Ammon's horn (tissue), 1 donor: ENCODE data around the gene PRELID1.

Source experiments
- DNase-seq: peaks from one replicate; pipeline ENCODE4 v3.0.0-alpha.2; 2016; ENCODE audit warnings: low spot score

The PRELID1 gene

DNA sequence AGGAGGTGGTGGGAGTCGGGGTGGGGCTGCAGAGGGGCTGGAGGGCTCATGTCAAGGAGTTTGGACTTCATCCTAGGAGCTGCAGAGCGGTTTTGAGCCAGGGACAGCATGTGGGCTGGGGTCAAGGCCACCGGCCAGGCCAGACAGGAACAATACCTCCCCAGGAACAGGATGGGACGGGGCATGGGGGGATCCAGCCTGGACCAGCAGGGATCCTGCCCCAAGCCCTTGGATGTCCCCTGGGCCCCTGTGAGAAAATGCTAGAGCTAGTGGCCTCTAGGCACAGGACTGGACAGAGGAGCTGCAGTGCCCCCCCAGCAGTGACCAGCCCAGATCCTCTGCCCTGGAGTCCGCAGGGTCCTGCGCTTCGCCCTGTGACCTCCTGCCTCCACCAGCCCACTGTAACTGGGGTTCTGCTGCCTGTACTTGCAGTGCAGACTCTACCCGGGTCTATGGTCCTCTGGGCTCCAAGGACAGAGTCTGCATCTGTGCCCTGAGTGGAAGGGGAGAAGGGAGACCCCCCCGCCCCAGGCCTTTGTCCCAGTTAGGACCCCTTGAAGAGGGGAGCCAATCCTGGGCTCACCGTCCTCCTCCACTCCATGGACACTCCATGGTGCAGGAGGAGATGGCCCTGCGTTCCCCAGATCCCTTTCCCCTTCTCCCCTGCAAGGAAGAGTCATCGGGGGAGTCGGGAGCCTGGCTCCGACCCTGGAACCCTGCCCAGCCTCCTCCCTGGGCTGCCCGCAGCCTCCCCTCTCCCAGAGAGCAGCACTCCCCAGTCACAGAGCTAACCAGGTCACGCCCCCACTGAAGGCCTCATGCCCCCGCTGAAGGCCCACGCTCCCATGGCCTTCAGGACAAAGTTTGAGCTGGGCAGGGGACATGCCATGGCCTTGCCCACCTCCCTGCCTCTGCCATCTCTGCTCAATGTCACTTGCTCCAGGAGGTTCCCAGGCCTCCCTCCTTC is 11.1 kb downstream of the PRELID1 start:
- no peak for DNase-seq

DNA sequence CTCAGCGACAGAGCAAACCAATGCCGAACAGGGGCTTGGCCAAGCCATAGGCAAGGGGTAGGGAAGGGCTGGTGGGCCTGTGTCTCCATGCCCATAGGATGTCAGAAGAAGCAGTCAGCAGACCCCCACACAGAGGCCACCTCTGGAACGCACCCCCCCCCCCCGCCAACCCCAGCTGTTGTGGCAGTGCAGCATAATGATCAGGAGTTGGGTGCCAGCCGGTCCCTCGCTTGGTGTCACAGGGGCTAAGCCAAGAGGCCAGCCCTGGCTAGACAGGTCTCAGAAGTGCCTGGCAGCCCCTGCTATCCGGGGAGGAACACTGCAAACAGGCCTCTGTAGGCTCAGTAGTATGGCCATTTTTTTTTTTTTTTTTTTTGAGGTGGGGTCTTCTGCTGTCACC is 11.8 kb downstream of the PRELID1 start:
- no peak for DNase-seq

DNA sequence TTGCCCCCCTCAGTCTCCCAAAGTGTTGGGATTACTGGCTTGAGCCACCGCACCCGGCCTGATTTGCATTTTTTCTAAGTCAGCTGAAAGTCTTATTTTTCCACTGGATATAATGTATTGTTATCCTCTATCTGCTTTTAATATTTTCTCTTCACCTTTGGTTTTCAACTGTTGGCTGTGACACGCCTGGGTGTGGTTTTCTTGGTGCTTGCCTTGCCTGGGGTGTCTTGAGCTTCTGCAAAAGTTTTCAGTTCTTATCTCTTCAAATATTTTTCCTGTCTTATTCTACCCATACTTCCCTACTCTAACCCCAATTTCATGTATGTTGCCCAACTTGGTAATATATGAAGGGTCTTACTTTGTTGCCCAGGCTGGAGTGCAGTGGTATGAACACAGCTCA is 12.4 kb downstream of the PRELID1 start:
- DNase-seq: no peak

DNA sequence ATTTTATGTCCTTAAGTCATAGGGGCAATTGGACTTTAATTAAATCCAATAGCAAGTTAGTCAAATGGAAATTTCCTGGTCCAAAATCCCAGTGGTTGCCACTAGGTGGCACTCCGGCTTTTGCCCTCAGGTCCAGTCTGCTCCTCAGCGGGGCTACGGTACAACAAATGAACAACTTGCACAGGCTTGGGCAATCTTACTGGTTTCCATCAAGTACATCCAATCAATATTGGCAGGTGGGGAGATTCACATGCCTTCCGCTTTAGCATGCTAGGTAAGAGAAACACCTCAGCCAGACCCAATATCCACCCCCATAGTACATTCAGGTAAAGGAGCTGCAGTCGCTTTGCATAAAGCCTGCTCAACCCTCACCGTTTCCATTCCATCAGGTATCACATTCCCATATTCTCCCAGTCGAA is 14.4 kb downstream of the PRELID1 start:
- DNase-seq: peak; percentile 82

GRCh38 chr5:177319913-177320588 is 16.5 kb downstream of the PRELID1 start:
- DNase-seq: no peak

GRCh38 chr5:177320879-177321278 is 17.3 kb downstream of the PRELID1 start:
- DNase-seq: peak; percentile 64

DNA sequence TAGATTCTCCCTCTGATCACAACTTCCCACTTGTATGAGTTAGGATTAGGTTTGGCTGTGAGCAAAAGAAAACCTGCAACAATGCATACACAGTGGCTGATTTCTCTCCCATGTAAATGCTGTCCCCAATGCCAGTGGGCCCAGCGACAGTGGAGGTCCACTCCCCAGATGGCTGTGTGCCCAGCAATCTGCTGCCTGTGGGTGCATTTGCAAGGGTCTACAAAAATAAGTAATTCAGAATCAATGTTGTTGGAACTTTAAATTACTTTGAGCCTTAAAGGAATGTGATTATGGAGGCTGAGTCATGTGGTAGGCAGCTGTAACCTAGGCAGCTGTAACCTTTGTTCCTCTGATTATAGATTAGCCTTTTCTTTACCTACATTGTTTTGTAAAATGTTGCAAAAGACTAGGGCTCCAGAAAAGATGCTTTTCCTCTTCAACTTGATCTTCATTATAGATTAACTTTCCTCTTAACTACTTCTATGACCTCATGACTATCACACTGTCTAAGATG is 22.3 kb downstream of the PRELID1 start:
- DNase-seq: no peak

DNA sequence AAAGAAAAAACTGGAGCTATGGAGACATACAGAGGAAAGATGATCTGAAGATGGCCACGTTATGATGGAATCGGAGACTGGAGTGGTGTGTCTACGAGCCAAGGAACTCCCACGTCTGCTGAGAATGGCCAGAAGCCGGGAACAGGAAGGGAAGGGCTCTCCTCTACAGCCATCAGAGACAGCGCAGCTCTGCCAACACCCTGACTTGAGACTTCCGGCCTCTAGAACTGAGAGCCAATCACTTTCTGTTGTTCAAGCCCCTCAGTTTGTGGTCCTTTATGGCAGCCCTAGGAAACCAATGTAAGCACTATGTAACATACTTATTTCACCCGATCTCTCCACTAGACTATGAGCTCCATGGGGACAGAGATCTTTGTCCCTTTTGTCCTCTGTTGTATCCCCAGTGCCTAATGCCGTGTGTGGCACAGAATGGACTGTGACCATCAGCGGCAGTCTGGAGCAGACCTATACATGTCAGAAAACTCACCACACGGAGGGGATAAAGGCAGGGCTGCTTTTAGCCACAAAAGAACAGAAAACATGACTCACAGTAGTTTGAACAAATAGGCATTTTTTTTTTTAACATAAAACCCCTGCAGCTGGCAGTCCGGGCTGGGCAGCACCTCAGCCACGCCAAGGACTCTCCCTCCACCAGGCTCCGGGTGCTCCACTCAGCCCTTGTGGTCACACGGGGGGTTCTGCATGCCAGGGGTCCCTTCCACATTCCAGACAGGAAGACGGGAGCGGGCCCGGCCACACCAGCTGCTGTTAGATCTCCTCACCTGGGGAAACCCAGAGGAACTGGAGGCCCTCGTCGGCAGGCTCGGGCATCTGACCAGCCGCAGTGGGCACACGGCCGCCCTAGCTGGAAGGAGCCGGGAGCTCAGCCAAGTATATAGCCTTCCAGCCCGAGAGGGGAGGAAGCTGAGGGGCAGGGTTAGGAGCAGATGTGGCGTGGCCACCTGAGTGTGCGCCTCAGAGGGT is 24.2 kb downstream of the PRELID1 start:
- no peak for DNase-seq

- DNase-seq: no peak
These were observed 25.1 kb downstream of the PRELID1 start for GRCh38 chr5:177328545-177329231.

- no peak for DNase-seq
These were observed 26.3 kb downstream of the PRELID1 start for GRCh38 chr5:177329883-177330282.

DNA sequence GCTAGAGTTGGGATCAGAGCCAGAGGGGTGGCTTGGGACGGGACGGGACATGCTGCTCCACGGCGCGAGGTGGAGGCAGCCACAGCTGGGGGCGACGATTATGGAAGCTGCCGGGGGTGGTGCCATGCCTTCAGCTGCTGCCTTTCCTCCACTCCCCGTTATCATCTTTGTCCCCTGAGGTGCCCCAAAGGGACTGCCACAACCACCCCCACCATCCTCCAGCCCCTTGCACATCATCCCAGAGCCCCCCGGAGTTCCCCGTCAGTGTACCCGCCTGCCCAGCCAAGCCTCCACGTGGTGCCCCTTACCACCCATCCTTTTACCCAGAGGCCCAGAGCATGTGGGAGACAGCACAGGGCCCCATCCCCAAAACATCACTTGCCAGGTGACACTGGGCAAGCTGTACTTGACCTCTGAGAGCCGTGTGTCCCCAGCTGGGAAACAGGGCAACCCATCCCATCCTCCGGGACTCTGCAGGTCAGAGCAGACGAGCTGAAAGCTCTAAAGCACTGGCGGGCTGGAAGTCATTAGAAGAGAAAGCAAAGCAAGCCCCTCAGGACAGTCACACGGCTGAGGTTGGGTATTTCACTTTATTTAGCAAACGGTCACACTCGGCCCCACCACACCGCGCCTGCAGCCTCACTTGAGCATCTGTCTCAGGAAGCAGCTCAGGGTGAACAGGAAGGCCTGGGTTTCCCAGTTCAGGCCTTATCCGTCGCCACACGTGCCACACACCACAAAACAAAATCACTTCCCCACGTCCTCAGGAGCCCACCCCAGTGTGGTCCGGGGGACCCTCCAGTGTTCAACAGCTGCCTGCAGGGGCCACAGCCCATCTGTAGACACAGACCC is 27.6 kb downstream of the PRELID1 start:
- DNase-seq: no peak

GRCh38 chr5:177332031-177332895 is 28.7 kb downstream of the PRELID1 start:
- DNase-seq: no peak

DNA sequence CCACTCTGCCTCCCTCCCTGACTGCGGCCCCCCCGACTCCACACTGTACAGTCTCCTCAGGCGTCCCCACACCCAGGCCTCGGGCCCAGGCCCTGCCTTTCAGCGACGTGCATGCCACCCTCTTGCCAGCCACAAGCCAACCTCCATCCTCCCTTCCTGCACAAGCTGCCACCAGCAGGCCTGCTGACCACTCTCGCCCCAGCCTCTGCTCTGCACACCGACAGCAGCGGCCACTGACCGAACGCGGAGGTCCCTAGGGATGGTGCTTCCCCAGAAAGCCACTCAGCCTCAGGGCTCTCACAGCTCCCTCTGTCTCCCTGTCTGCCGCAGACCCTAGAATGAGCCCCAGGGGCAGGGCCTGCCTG is 29.3 kb downstream of the PRELID1 start:
- DNase-seq: no peak

- no peak for DNase-seq
These were observed 30.0 kb downstream of the PRELID1 start for GRCh38 chr5:177333420-177334154.

DNA sequence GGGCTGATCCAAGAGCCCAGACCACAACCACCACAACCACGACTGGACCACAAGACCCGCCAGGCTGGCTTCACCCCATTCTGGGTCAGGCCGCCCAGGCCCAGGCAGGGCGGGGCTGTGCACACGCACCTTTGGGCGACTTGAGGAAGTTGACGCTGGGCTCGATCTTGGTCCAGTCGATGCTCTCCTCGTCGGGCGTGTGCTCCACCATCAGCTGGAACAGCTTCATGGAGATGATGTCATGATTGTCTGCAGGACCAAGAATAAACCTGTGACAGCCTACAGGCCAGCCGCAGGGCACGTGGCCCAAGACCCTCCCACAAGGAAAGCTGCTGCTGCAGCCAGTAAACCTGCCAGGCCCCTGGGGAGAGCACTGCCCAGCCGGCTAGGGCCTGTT is 30.6 kb downstream of the PRELID1 start:
- no peak for DNase-seq

GRCh38 chr5:177334781-177335700 is 31.4 kb downstream of the PRELID1 start:
- no peak for DNase-seq

DNA sequence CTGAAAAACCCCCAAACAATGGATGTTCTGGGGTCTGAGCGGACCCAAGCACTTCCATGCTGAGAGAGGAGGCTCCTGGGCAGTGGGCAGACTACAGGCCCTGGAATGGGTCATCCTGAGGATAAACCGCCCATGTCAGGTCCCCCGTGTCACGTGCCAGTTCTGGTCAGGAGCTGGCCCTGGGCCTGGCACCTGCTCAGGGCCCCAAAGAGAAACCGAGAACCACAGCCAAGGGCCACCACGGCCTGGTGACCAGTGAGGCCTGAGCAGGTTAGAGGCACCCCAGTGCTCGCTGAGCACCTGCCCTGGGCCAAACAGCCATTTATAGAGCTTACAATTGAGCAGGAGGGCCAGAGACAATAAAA is 32.1 kb downstream of the PRELID1 start:
- DNase-seq: no peak

DNA sequence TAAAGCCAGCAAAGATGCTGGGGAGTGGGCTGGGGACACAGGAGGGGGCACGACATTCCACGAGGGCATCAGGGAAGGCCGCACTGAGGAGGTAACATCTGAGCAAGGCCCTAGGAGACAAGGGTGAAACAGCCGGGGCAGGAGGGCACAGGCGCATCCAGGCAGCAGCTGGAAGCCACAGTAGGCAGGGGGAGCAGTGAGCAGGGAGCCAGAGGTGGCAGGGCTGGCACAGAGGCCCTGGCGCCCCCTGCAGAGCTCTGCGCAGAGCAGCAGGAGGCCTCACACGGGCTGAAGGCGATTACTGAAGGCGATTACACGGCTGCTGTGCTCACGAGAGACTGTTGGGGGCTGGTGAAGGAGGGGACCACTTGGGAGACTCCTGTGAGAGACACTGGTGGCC is 32.5 kb downstream of the PRELID1 start:
- no peak for DNase-seq
